CD4-positive, alpha-beta T cell treated with Interleukin-10 for 1 hour (primary cell): Measurements from ENCODE around the gene GRAMD2A.

Experiments used
- DNase-seq: peaks from one replicate; pipeline ENCODE4 v3.0.0-alpha.2; 2020

Gene GRAMD2A

DNA sequence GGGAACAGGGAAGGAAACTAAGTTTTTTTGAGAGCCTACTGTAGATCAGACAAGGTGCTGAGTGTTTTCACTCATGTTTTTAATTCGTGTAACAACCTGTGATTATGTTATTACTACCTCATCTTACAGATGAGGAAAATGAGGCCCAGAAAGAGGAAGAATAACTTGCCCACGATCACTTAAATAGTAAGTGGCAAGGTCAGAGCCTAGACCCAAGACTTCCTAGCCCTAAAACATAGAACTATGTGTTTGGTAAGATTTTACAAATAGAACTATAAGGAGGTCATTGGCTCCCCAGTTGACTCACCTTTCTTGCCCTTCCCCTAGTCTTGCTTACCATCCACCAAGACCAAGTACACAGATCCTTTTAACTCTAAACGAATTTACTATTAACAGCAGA, 65.7 kb downstream of the GRAMD2A start:
- no peak for DNase-seq

DNA sequence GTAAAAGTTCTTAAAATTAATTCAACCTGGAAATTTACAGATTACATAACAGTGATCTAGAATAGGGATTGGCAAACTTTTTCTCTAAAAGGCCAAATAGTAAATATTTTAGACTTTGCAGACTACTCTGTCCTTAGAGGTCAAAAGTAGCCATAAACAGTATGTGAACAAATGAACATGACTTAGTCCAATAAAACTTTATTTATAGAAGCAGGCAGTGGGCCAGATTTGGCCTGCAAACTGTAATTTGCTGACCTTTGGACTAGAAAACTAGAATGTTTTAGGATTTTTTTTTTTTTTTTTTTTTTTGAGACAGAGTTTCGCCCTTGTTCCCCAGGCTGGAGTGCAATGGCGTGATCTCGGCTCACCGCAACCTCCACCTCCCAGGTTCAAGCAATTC, 67.3 kb downstream of the GRAMD2A start:
- DNase-seq = no peak

DNA sequence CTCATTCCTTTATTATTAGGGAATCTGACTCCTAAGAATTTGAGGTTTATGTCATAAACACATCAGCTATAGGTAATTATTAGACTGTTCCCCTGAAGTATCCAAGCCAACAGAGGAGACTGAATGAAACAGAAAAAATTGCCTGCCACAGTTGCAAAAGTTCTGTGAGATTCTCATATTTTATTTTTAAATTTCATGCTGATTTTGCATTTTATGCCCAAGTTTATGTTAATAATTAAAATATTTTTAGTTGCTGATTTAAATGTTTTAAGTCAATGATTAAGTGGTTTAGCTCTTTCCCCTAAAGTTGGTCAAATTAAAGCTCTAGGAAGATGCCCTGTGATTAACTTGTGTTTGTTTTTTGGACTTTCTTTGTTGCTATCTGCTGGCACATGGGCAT, 69.2 kb downstream of the GRAMD2A start:
- no peak for DNase-seq

DNA sequence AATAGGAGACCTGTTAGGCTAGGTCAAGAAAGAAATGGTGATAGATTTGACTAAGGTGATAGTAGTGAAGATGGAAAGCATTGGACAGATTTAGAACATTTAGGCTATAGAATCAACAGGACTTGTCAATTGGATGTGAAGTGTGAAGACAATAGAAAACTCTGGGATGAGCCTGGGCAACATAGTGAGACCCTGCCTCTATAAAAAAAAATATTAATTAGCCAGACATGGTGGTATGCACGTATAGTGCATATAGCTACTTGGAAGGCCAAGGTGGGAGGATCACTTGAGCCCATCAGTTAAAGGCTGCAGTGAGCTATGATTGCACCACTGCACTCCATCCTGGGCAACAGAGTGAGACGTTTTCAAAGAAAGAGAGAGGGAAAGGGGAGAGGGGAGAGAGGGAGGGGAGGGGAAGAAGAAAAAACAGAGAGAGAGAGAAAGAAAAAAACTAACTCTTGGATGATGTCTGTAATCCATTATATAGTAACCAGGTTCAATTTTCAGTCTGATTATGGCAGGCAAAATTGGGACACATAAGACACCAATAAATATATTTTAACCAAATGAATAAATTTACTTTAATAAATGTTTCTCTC, 69.8 kb downstream of the GRAMD2A start:
- no peak for DNase-seq

DNA sequence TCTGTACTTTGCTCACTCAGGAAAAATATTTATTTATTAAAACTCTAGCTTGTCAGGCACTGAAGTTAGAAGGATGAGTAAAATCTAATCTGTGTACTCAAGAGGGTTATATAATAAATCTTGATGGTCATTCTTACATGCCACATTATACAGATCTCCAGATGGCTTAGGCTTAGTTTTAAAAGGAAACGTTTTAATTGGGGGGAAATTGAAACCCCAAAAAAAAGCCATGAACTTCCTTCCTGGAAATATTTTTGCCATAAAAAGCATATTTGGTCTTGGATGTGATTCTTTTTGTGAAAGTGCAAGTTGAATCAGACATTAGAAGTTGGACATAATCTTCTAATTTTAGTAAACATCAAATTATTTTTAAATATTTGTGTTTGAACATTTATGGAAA, 73.4 kb downstream of the GRAMD2A start:
- no peak for DNase-seq

DNA sequence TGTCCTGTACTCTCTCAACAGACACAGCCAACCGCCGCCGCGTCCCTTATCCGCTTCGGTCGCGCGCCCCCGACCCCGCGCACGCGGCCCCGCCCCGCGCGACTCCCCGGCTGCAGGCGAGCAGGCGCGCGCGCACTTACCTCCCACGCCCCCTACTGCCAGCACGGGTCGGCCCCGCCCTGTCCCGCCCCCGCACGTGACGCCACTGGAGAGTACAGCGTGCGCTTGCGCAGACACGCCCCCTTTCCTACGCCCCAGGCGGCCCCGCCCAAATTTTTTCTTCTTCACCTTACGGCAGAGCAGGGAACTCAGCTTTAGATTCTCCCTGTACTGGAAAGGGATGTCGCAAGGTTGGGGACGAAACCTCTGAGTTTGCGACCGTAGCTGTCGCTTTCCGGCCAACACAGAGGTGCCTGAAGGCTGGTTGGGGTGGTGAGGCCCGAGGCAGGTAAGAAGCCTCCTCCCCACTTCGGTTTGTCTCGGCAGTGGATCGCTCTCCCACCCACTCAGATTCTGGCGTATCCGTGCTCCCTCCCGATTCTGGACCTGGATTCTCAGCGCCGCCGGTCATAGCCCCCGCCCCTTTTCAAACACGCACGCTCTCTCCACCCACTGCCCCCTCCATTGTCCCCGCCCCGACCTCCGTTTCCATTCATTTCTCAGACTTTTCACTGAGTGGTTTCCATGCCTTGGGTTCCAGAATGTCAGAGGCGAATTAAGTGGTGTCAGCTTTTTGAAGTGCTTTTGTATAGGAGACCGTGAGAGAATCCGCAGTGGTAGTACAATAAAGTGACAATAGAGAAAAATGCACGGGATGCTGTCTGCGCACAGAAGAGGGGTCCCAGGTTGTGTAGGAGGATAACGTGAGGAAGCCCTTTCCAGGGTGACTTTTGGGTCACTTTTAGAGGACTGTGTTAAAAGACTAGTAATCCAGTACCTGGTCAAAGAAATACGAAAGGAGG, 79.3 kb downstream of the GRAMD2A start, which contains the start of the genes MYO9A and SENP8:
MYO9A (minus strand) TSS at position 134 of the 962 bp plus-strand sequence. CDS start 71,587 bp downstream, outside the sequence.
SENP8 (plus strand) TSS at position 387 of the 962 bp plus-strand sequence. CDS start 21,221 bp downstream, outside the sequence.
- DNase-seq = peak; percentile 99

DNA sequence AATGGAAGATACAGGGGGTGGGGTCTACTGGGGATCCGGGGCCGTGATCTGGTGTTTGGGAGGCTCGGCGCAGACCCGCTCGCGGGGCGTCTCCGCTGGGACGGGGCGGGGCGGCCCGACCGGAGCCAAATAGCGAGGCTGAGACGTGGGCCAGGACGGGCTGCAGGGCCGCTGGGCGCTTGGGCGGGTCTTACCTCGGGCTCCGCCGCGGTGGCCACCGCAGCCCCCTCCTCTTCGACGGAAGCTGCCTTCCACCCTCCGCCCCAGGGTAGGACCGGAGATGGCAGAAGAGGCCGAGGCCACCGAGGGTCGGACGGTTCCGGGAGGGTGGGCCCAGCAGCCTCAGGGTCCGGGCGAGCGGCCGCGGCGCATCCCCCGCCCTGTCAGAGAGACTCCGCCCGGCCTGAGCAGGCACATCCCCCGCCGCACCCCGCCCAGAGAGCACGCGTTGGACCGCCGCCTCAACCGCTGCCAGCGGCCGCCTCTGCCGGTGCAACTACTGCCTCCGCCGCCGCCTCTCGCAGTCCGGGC, 80.0 kb downstream of the GRAMD2A start:
- peak; percentile 67 for DNase-seq

DNA sequence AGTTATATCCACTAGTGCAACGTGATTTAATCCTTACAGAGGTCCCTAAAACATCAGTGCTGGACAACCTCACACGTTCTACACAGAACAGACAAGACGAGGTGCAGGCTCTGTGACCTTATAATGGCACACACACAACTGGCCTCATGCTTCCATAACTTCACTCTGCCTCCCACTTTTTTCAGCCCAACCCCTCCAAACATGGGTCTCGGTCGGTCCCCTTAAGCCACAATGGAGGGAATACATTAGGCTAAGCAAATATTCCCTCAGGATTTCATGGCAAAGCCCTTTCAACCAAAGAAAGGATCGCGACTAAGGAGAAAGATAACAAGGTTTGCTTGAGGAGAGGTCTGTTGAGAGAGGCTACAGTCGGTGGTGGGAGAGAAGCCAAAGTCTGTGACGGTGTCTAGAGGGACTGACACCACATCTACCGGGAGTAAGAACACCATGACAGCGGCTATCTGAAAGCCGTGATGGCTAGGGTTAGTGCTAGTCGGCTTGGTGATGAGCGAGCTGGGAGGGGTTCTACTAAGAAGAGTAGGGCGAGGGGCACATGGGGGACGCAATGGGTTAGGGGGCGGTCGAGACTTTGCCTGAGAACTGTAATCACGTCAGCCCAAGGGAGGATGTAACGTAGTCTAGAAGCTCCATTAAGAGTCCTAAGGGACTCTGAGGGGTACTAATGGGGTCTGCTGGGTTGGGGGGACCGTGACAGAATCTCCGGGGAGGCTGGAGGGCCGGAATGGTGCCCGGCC, 80.7 kb downstream of the GRAMD2A start:
- DNase-seq = no peak

DNA sequence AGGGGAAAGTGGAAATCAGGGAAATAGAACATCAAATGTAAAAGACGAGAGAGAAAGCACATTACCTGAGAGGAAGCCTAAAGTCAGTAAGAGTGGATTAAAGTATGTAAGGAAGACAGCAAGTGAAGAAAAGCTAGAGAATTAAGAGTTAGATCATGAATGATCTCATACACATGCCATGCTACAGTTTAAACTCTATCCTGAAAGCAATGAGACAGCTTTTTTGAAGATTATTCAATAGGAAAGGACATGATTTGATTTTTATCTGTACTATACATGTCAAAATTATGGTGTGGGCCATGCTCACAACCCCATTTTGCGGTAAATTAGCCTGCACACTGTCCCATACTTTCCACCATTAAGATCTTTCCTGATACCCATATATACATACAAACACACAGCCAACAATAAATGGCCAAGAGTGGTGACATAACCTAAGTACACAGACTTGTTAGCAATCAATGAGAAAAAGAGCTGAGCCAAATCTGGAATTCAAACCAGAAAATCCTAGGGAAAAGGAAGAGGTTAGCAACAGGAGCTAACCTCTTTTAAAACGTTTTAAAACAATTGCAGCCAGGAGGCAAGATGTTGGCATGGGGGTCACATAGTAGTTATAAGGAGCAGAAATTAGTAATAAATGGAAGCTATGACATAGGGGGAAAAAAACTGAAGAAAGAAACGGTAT, 84.1 kb downstream of the GRAMD2A start:
- no peak for DNase-seq

DNA sequence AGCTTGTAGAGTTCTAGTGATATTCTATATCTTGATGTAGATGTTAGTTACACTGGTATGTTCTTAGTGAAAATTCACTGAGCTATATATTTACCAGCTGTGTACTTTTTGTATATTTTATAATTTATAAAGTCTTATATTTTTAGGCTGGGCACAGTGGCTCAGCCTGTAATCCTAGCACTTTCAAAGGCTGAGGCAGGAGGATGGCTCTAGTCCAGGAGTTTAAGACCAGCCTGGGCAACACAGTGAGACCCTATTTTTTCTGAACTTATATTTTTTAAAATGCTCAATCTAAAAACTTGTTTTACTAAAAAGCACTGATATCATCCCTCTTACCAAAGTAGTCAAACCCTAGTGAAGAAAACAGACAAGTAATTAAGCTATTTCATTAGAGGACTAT, 84.8 kb downstream of the GRAMD2A start:
- no peak for DNase-seq

DNA sequence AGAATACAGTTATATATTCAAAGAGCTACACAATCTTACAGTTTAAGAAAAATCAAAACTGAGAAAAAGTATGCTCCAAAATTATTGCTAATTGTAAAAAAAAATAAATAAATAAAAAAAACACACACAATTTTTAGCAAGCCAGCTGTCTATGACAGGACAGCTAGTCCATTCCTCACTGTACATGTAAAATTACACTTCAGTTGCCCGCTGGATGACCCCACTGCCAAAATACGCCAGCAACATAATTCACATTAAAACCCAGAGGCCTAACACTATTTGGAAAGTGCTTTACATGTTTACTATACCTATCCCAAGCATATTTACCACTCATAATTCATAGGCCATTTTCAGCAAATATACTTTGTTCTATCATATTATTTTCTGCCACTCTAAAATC, 85.5 kb downstream of the GRAMD2A start:
- no peak for DNase-seq

DNA sequence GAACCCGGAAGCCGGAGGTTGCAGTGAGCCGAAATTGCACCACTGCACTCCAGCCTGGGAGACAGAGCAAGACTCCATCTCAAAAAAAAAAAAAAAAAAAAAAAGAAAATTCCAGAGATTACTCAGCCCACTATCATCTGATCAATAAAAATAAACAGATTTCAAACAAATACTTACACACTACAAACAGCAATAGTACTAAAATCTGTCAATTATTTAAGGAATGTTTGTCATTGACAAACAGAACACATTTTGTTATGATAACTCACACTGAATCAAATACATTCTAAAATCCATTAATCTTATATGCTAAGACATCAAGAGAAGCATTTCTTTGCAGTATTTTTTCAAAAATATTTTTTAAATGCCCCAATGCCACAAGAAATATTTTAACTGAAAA, 87.2 kb downstream of the GRAMD2A start:
- no peak for DNase-seq
